ENCODE measurements around the gene CDH4. TPM values are rescaled to one million over a fixed set of nuclear protein-coding genes. Genes with fewer than 3 reads are reported as not detected.

Gene CDH4
- total and polyA plus RNA-seq, 2 of the 13 experiments (the other 11 are each of a cell fraction or from before 2014, with no cell fraction given): not detected

DNA sequence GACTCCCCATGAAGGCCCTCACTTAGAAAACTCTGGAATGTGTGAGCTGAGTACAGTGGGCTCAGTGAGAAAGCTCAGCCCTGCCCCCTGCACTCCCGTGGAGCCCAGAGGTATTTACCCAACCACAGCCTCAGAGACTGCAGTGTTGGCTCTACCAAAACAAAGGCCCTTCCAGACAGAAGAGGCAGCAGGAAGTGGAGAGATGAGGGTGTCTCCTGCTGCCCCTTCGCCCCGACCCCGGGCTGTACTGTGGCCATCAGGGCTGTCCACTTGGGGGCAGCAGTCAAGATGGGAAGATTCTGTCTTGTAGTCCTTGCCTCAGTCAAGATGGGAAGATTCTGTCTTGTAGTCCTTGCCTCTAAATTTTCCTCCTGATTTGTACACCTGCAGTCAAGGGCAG, 472.3 kb downstream of the CDH4 start:
- Histone ChIP-seq H3K4me3 (replicated peaks in 1 of 3; ENCODE audit: insufficient read depth in 1 of 3, low read depth in 2 of 3, low read length in 3 of 3) (no peak overlapping the region), H3K27ac (ENCODE audit: extremely low read length, insufficient read depth, low read length) (no peak overlapping the region), H3K4me2 (ENCODE audit: low read depth, low read length) (no peak overlapping the region), H2AFZ (ENCODE audit: low read length) (no peak overlapping the region), H3K9me3 (ENCODE audit: low read length) (peaks cover 8% of the 10 kb centered on the region; the same call in 1 of the 2 replicates), H3K36me3 (replicated peaks in 1 of 2; ENCODE audit: control insufficient read depth in 1 of 2, insufficient read depth in 2 of 2, low read length in 2 of 2) (no peaks in the 10 kb centered on the region), H4K20me1 (ENCODE audit: insufficient read depth, low read length) (no peaks in the 10 kb centered on the region; the same call in 1 of the 2 replicates), H3K27me3 (ENCODE audit: control insufficient read depth in 1 of 2, insufficient read depth in 2 of 2, low read length in 2 of 2) (peaks cover 0 to 43% of the 10 kb centered on the region in 2 experiments; a peak in 4 of 5 replicates), H3K4me1 (ENCODE audit: insufficient read depth, low read length) (peaks cover 12% of the 10 kb centered on the region; the same call in 1 of the 2 replicates), H3K79me2 (ENCODE audit: insufficient read depth, low read length) (no peaks in the 10 kb centered on the region), H3K9ac (ENCODE audit: insufficient read depth, low read depth, low read length) (no peak overlapping the region)
- 2% methylated on average over 4 of the region's 4 CpGs for WGBS (ENCODE audit: low lambda C conversion rate)
- FAIRE-seq: peak; percentile 50
- POLR2A ChIA-PET: no interaction called here
- peak; percentile 66 for ATAC-seq
- in situ Hi-C loops (cut with HindIII; ENCODE audit: extremely low pct_ligation_motif_present, low pct_unique_long_range_greater_than_20kb) (no loop called here), intact Hi-C loops (cut with micrococcal nuclease; ENCODE audit: unreplicated experiment) (loop anchor here (5.0 kb wide), 1 partner anchor 163 kb away; no protein-coding TSS in a partner anchor)
- CTCF ChIA-PET (ENCODE audit: low intra/inter-chr PET ratio, low total read pairs): interaction anchor here (1.3 kb wide), 1 partner anchor 163 kb away, joined by 7 read pairs; no protein-coding TSS in a partner anchor
- peak; percentile 22 for DNase-seq (ENCODE audit: low spot score)
- BruUV-seq (replicated peaks): no TSS peak
- TF ChIP-seq STAG1 (CRISPR knock-in tag; IDR thresholded peaks at IDR 0.05) (peak; percentile 51), SMC3 (IDR thresholded peaks at IDR 0.05; ENCODE audit: low read length) (0 out of 2 replicates have a peak, but pooled peaks have one; percentile 14), ZNF605 (CRISPR knock-in tag; IDR thresholded peaks at IDR 0.05) (no peak), ZNF609 (CRISPR knock-in tag; IDR thresholded peaks at IDR 0.05; ENCODE audit: borderline replicate concordance) (no peak), ZNF296 (CRISPR knock-in tag; conservative IDR thresholded peaks at IDR 0.05) (no peak), ONECUT2 (CRISPR knock-in tag; IDR thresholded peaks at IDR 0.05) (no peak), HOMEZ (CRISPR knock-in tag; IDR thresholded peaks at IDR 0.05; ENCODE audit: low read depth) (no peak), EED (CRISPR knock-in tag; IDR thresholded peaks at IDR 0.05) (0 out of 2 replicates have a peak, but pooled peaks have one; percentile 30)
- TF ChIP-seq, protein P1, sequence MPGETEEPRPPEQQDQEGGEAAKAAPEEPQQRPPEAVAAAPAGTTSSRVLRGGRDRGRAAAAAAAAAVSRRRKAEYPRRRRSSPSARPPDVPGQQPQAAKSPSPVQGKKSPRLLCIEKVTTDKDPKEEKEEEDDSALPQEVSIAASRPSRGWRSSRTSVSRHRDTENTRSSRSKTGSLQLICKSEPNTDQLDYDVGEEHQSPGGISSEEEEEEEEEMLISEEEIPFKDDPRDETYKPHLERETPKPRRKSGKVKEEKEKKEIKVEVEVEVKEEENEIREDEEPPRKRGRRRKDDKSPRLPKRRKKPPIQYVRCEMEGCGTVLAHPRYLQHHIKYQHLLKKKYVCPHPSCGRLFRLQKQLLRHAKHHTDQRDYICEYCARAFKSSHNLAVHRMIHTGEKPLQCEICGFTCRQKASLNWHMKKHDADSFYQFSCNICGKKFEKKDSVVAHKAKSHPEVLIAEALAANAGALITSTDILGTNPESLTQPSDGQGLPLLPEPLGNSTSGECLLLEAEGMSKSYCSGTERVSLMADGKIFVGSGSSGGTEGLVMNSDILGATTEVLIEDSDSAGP (CRISPR knock-in tag; IDR thresholded peaks at IDR 0.05; ENCODE audit: borderline replicate concordance): no peak
- TF ChIP-seq, protein P2, sequence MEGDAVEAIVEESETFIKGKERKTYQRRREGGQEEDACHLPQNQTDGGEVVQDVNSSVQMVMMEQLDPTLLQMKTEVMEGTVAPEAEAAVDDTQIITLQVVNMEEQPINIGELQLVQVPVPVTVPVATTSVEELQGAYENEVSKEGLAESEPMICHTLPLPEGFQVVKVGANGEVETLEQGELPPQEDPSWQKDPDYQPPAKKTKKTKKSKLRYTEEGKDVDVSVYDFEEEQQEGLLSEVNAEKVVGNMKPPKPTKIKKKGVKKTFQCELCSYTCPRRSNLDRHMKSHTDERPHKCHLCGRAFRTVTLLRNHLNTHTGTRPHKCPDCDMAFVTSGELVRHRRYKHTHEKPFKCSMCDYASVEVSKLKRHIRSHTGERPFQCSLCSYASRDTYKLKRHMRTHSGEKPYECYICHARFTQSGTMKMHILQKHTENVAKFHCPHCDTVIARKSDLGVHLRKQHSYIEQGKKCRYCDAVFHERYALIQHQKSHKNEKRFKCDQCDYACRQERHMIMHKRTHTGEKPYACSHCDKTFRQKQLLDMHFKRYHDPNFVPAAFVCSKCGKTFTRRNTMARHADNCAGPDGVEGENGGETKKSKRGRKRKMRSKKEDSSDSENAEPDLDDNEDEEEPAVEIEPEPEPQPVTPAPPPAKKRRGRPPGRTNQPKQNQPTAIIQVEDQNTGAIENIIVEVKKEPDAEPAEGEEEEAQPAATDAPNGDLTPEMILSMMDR (CRISPR knock-in tag; IDR thresholded peaks at IDR 0.05): peak; percentile 66

Measured in HepG2 (cell line).